Stimulated activated CD8-positive, alpha-beta memory T cell treated with anti-CD3 and anti-CD28 coated beads, Interleukin-15, amount 100 ng/mL, for 24 hours (primary cell): ENCODE measurements around the gene ASIC1.
"Not testable (repeated sequence)": the region's sequence is repeated elsewhere in the genome, so short reads cannot be mapped to it uniquely, and the experiment has no call there.

Experiments used
- DNase-seq: peaks from one replicate; pipeline ENCODE4 v3.0.0-alpha.2; 2020; ENCODE audit warnings: low read depth

The ASIC1 gene

GRCh38 chr12:50061946-50062686 is 4.7 kb downstream of the ASIC1 start:
- no peak for DNase-seq

- DNase-seq: no peak
Observed at GRCh38 chr12:50062728-50063460, 5.5 kb downstream of the ASIC1 start.

- no peak for DNase-seq
Observed at GRCh38 chr12:50065726-50066310, 8.4 kb downstream of the ASIC1 start.

GRCh38 chr12:50066402-50066801 is 9.0 kb downstream of the ASIC1 start:
- no peak for DNase-seq

GRCh38 chr12:50069069-50069468 is 11.7 kb downstream of the ASIC1 start:
- no peak for DNase-seq

- no peak for DNase-seq
Observed at GRCh38 chr12:50069539-50069938, 12.1 kb downstream of the ASIC1 start.

- peak; percentile 34 for DNase-seq
Observed at GRCh38 chr12:50070314-50071060, 13.1 kb downstream of the ASIC1 start.

GRCh38 chr12:50072198-50072907 is 15.0 kb downstream of the ASIC1 start:
- DNase-seq: no peak

- no peak for DNase-seq
Observed at GRCh38 chr12:50073206-50073605, 15.8 kb downstream of the ASIC1 start.

GRCh38 chr12:50073712-50074111 is 16.3 kb downstream of the ASIC1 start:
- no peak for DNase-seq

- DNase-seq: peak; percentile 57
Observed at GRCh38 chr12:50074936-50075807, 17.8 kb downstream of the ASIC1 start.

GRCh38 chr12:50075808-50076170 is 18.4 kb downstream of the ASIC1 start:
- no peak for DNase-seq

- no peak for DNase-seq
Observed at GRCh38 chr12:50077099-50077498, 19.7 kb downstream of the ASIC1 start.

- DNase-seq: no peak
Observed at GRCh38 chr12:50078281-50078680, 20.9 kb downstream of the ASIC1 start.

- DNase-seq: no peak
Observed at GRCh38 chr12:50079771-50080170, 22.4 kb downstream of the ASIC1 start.

GRCh38 chr12:50081096-50081808 is 23.9 kb downstream of the ASIC1 start:
- no peak for DNase-seq

GRCh38 chr12:50082644-50083043 is 25.2 kb downstream of the ASIC1 start:
- DNase-seq: no peak

- no peak for DNase-seq
Observed at GRCh38 chr12:50083301-50083700, 25.9 kb downstream of the ASIC1 start.

GRCh38 chr12:50084409-50084774 is 27.0 kb downstream of the ASIC1 start:
- DNase-seq: not testable (repeated sequence)
